HG02943 (cell line): ENCODE data around the gene CGB3.
"Not testable (repeated sequence)": the region's sequence is repeated elsewhere in the genome, so short reads cannot be mapped to it uniquely, and the experiment has no call there.

ENCODE experiments used
- ATAC-seq: cut with Tn5 transposase; IDR thresholded peaks from one replicate; pipeline ENCODE4 v1.9.1; 2021; ENCODE audit warnings: mild to moderate bottlenecking, low read depth, moderate library complexity; ENCODE audit not compliant: unreplicated experiment

CGB3 gene

GRCh38 chr19:49024233-49024632, at the start of gene CGB3:
Gene CGB3 (minus strand): TSS chr19:49024333. CDS start chr19:49023971, 362 bp downstream.
- not testable (repeated sequence) for ATAC-seq

- no peak for ATAC-seq
These were observed 47.9 kb upstream of the CGB3 start for GRCh38 chr19:49071860-49072547.

GRCh38 chr19:49070416-49070815, 46.3 kb upstream of the CGB3 start:
- ATAC-seq = no peak

- no peak for ATAC-seq
These were observed 44.9 kb upstream of the CGB3 start for GRCh38 chr19:49069026-49069425.

GRCh38 chr19:49067554-49067953, 43.4 kb upstream of the CGB3 start:
- no peak for ATAC-seq

- ATAC-seq = no peak
These were observed 41.9 kb upstream of the CGB3 start for GRCh38 chr19:49065905-49066512.

GRCh38 chr19:49064768-49065611, 40.9 kb upstream of the CGB3 start, which contains the start of gene NTF4:
Gene NTF4 (minus strand): TSS chr19:49064818. CDS start chr19:49061997, 2,821 bp downstream.
- ATAC-seq = no peak

- ATAC-seq = no peak
These were observed 40.0 kb upstream of the CGB3 start for GRCh38 chr19:49064029-49064629.

GRCh38 chr19:49061445-49061844, 37.3 kb upstream of the CGB3 start:
- ATAC-seq = no peak

GRCh38 chr19:49061000-49061399, 36.9 kb upstream of the CGB3 start:
- ATAC-seq = no peak

- ATAC-seq = no peak
These were observed 34.9 kb upstream of the CGB3 start for GRCh38 chr19:49059053-49059452.

GRCh38 chr19:49058562-49058961, 34.4 kb upstream of the CGB3 start:
- no peak for ATAC-seq

- ATAC-seq = no peak
These were observed 33.6 kb upstream of the CGB3 start, which contains the start of gene CGB7 for GRCh38 chr19:49057636-49058234. Gene CGB7 (minus strand): TSS chr19:49057749. CDS start chr19:49055375, 2,374 bp downstream.

- not testable (repeated sequence) for ATAC-seq
These were observed 32.9 kb upstream of the CGB3 start for GRCh38 chr19:49056902-49057596.

- no peak for ATAC-seq
These were observed 32.2 kb upstream of the CGB3 start for GRCh38 chr19:49056101-49056901.

GRCh38 chr19:49050376-49051033, 26.4 kb upstream of the CGB3 start:
- ATAC-seq = not testable (repeated sequence)

- ATAC-seq = not testable (repeated sequence)
These were observed 25.7 kb upstream of the CGB3 start for GRCh38 chr19:49049834-49050233.

GRCh38 chr19:49049011-49049410, 24.9 kb upstream of the CGB3 start, which contains the start of gene CGB8:
Gene CGB8 (minus strand): TSS chr19:49049111. CDS start chr19:49048739, 372 bp downstream.
- not testable (repeated sequence) for ATAC-seq
